Osteocyte (in vitro differentiated cells): Measurements from ENCODE around the gene CHMP5. TPM values are rescaled to one million over a fixed set of nuclear protein-coding genes. Genes with fewer than 3 reads are reported as not detected.

Experiments
- DNase-seq: peaks from one replicate; pipeline ENCODE4 v3.0.0; 2021; ENCODE audit warnings: mixed read lengths; ENCODE audit not compliant: unreplicated experiment; ENCODE audit errors: extremely low spot score
- H3K27ac Mint-ChIP-seq: one replicate; pipeline ENCODE4 v1.8.0; 2021; ENCODE audit warnings: mild to moderate bottlenecking, mixed read lengths; ENCODE audit not compliant: unreplicated experiment
- H3K27me3 Mint-ChIP-seq: one replicate; pipeline ENCODE4 v1.8.0; 2021; ENCODE audit warnings: mixed read lengths; ENCODE audit not compliant: unreplicated experiment
- H3K36me3 Mint-ChIP-seq: one replicate; pipeline ENCODE4 v1.8.0; 2021; ENCODE audit warnings: mixed read lengths; ENCODE audit not compliant: unreplicated experiment
- H3K4me1 Mint-ChIP-seq: one replicate; pipeline ENCODE4 v1.8.0; 2021; ENCODE audit warnings: mixed read lengths; ENCODE audit not compliant: unreplicated experiment
- H3K4me3 Mint-ChIP-seq: one replicate; pipeline ENCODE4 v1.8.0; 2021; ENCODE audit warnings: mild to moderate bottlenecking, moderate library complexity, mixed read lengths; ENCODE audit not compliant: unreplicated experiment
- H3K9me3 Mint-ChIP-seq: one replicate; pipeline ENCODE4 v1.8.0; 2021; ENCODE audit warnings: mixed read lengths; ENCODE audit not compliant: unreplicated experiment
- total RNA-seq: library from RNA; stranded (reverse); gene quantifications from 2 replicates; pipeline ENCODE4 v1.2.1, GENCODE V29; 2021
- TF ChIP-seq, protein P1 (sequence below): fragments of 200-600 bp; sonication (generic); IDR thresholded peaks from 2 replicates; pipeline ENCODE4 v1.5.0; 2021; ENCODE audit warnings: antibody characterized with exemption, mild to moderate bottlenecking, moderate library complexity

The CHMP5 gene
- total RNA-seq, 1 donor from 2014 or later: 63.7 TPM

DNA sequence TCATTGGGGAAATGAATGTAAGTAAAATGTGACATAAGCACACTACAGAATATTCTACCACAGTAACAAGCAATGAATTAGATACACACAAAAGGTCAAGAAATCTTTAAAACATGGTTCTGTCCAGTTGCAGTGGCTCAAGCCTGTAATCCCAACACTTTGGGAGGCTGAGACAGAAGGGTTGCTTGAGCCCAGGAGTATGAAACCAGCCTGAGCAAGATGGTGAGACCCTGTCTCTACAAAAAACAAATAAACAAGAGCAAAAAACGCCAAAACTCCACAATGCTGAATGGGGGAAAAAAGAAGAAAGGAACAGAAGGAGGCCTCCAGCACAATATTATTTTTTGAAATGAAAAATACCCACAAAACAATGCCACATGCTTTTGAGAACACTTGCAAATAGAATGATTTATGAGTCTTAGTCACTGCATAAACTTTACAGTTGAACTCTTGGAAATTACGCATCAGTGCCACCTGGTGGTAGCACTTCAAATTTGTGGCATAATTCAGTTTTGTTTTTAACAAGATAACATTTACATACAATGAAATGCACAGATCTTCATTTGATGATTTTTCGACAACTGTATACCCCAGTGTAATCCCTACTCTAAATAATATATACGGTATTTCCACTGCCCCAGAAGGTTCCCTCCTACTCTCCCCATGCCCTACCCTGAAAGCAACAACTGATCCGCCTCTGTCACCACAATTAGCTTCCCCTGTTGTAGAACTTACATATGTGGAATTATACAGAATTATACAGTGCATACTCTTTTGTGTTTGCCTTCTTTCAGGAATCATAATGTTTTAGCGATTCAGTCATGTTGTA, 39.3 kb upstream of the CHMP5 start:
- no peaks in the 10 kb centered on the region for H3K9me3 Mint-ChIP-seq
- no peaks in the 10 kb centered on the region for H3K36me3 Mint-ChIP-seq
- H3K4me3 Mint-ChIP-seq: no peak overlapping the region
- peaks cover 6% of the 10 kb centered on the region for H3K27me3 Mint-ChIP-seq
- no peak for DNase-seq
- no peak overlapping the region for H3K27ac Mint-ChIP-seq
- TF ChIP-seq, protein P1, sequence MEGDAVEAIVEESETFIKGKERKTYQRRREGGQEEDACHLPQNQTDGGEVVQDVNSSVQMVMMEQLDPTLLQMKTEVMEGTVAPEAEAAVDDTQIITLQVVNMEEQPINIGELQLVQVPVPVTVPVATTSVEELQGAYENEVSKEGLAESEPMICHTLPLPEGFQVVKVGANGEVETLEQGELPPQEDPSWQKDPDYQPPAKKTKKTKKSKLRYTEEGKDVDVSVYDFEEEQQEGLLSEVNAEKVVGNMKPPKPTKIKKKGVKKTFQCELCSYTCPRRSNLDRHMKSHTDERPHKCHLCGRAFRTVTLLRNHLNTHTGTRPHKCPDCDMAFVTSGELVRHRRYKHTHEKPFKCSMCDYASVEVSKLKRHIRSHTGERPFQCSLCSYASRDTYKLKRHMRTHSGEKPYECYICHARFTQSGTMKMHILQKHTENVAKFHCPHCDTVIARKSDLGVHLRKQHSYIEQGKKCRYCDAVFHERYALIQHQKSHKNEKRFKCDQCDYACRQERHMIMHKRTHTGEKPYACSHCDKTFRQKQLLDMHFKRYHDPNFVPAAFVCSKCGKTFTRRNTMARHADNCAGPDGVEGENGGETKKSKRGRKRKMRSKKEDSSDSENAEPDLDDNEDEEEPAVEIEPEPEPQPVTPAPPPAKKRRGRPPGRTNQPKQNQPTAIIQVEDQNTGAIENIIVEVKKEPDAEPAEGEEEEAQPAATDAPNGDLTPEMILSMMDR: peak; percentile 78
- H3K4me1 Mint-ChIP-seq: peaks cover 9% of the 10 kb centered on the region

DNA sequence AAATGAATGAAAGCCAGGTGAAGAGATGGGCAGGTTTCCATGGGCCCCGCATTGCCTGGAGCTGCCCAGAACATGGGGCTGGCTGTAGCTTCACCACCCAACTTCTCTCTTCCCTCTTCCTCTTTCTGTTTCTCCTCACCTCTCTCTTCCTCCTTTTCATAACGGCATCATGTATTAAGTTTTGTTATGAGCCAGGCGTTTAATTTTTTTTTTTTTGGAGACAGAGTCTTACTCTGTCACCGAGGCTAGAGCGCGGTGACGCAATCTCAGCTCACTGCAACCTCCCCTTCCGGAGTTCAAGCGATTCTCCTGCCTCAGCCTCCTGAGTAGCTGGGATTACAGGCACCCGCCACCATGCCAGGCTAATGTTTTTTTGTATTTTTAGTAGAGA, 37.8 kb upstream of the CHMP5 start:
- Mint-ChIP-seq H3K4me3 (no peak overlapping the region), H3K9me3 (no peaks in the 10 kb centered on the region), H3K36me3 (no peaks in the 10 kb centered on the region), H3K4me1 (peaks cover 9% of the 10 kb centered on the region), H3K27ac (no peak overlapping the region), H3K27me3 (peaks cover 10% of the 10 kb centered on the region)
- no peak for DNase-seq
- TF ChIP-seq, protein P1: no peak

DNA sequence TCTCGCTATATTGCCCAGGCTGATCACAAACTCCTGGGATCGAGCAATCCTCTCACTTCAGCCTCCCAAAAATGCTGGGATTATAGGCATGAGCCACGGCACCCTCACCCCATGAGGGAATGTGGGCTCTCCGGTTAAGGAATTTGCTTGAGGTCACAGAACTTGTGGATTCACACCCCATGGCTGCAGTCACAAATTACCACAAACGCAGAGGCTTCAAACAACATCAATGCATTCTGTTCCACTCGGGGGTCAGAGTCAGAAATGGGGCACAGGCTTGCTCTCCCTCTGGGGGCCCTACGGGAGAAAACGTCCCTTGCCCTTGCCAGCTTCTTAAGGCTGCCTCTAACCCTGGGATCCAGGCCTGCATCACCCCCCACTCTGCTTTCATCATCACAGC, 37.1 kb upstream of the CHMP5 start:
- Mint-ChIP-seq H3K4me3 (no peak overlapping the region), H3K36me3 (no peaks in the 10 kb centered on the region), H3K4me1 (peaks cover 9% of the 10 kb centered on the region), H3K27me3 (peaks cover 7% of the 10 kb centered on the region), H3K9me3 (no peaks in the 10 kb centered on the region), H3K27ac (no peak overlapping the region)
- no peak for DNase-seq
- TF ChIP-seq, protein P1: no peak

DNA sequence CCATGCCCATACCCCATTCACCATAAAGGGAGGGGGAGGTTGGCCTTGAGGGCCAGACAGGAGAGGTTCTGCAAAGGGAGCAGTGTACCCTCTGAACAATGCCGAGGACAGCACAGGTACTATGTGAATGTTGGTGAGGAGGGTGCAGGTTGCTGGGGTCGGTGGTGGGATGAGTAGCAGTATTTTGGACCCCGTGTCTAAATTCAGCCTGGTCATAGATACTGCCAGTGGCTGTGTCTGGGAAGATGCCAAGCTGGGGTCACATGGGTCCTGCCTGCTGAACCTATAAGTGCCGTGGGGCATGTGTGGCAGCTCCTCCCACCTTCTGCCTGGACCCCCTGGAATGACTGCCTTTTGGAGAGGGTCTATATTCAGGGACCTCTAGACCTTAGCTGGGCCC, 36.2 kb upstream of the CHMP5 start:
- DNase-seq: no peak
- Mint-ChIP-seq H3K4me3 (no peak overlapping the region), H3K27ac (no peak overlapping the region), H3K4me1 (peaks cover 9% of the 10 kb centered on the region), H3K36me3 (no peaks in the 10 kb centered on the region), H3K27me3 (peaks cover 5% of the 10 kb centered on the region), H3K9me3 (no peaks in the 10 kb centered on the region)
- TF ChIP-seq, protein P1: no peak

DNA sequence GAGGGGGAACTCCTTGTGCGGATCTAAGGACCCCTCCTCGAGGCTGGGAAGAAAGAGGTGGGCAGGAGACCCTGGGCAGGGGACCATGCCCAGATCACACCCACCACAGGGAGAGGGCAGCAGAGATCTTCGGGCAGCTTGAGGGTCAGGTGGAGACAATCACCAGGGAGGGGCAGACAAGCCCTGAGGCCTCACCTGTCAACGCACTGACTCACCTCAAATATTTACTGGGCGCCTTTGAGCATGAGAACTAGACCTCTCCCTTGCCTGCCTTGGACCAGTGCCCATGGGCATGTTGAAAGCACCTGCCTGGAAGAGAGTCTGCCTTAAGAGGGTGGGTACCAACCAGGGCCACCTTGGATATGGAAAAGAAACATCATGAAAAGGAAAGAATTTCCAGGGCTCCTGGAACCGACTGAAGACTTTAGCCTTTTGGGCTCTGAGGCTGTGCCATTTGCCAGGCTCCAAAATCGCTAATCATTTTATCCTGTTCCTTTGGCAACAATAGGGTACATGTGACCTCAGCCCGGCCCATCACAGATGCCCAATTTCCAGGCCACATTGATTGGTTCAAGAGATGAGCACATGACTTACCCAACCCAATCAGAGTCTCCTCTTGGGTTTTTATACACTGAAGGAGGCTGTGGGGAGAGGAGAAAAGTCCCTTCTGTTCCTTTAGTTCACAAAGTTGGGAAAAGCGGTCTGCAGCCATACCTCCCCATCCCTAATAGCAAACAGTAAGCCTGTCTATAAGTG, 35.3 kb upstream of the CHMP5 start:
- Mint-ChIP-seq H3K27me3 (peaks cover 5% of the 10 kb centered on the region), H3K4me1 (peaks cover 18% of the 10 kb centered on the region), H3K4me3 (no peak overlapping the region), H3K9me3 (no peaks in the 10 kb centered on the region), H3K27ac (no peak overlapping the region), H3K36me3 (no peaks in the 10 kb centered on the region)
- TF ChIP-seq, protein P1: no peak
- DNase-seq: no peak
